ENCODE data around the gene LRIG2.

Gene LRIG2

DNA sequence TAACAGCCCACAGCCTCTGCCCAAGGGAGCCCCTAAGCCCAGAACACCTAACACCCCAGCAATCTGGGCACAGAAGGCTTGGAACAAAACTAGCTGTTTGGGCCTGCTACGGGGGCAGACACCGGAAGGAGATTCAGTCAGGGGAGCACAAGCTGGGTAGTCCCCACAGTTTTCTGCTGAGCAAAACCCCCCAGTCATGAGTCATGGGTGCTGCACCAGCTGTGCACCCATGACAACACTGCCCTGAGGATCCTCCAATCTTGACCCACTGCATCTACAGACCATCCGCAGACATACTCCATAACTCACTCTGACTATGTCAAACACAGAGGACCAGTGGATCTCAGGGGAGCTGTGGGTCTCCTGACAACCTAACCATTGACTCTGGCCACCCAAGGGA lies 105.1 kb downstream of the LRIG2 start:
- Histone ChIP-seq H4K20me1 (ENCODE audit: low read depth, low read length) (no peaks in the 10 kb centered on the region), H3K27ac (ENCODE audit: low read depth, low read length) (no peak overlapping the region), H2AFZ (ENCODE audit: low read depth, low read length, severe bottlenecking) (no peak overlapping the region), H3K79me2 (ENCODE audit: insufficient read depth, low read length) (no peaks in the 10 kb centered on the region), H3K9me3 (ENCODE audit: insufficient read depth, low read length) (no peaks in the 10 kb centered on the region), H3K4me3 (ENCODE audit: insufficient read depth, low read length, poor library complexity, severe bottlenecking) (no peak overlapping the region), H3K9ac (ENCODE audit: low read length) (no peak overlapping the region), H3K9me2 (replicated peaks; ENCODE audit: insufficient read depth, low read length) (no peaks in the 10 kb centered on the region), H3K27me3 (ENCODE audit: low read length) (no peaks in the 10 kb centered on the region), H3K4me2 (ENCODE audit: low read depth, low read length, poor library complexity, severe bottlenecking) (no peak overlapping the region), H3F3A (ENCODE audit: insufficient read depth) (no peaks in the 10 kb centered on the region), H3K36me3 (ENCODE audit: low read length) (no peaks in the 10 kb centered on the region)
- TF ChIP-seq CTCF (IDR thresholded peaks at IDR 0.05; ENCODE audit: insufficient read depth, low read length, poor library complexity, severe bottlenecking) (no peak), EZH2phosphoT487 (conservative IDR thresholded peaks at IDR 0.05; ENCODE audit: low read length) (no peak)

DNA sequence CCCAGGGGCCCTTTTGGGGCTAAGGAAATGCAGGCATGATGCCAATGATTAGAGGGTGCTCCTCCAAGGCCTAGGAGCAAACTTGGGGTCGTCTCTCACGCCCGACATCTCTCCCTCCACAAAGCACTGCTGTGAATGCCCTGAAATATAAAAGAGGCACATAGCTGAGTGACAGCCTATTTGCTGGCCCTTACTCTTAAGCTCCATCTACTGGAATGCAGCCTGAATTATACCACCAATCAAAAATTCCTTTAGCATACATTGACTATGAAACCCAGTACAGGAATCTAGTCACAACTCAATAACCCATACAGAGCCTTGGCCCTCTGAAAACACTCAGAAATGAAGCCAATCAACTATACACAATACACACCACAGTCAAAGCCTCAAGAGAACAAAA lies 105.5 kb downstream of the LRIG2 start:
- H3K9ac ChIP-seq (ENCODE audit: low read length), result no peak overlapping the region
- no peaks in the 10 kb centered on the region for H3K79me2 ChIP-seq (ENCODE audit: insufficient read depth, low read length)
- H3K9me3 ChIP-seq (ENCODE audit: insufficient read depth, low read length), result no peaks in the 10 kb centered on the region
- no peaks in the 10 kb centered on the region for H3K9me2 ChIP-seq (replicated peaks; ENCODE audit: insufficient read depth, low read length)
- no peaks in the 10 kb centered on the region for H3K27me3 ChIP-seq (ENCODE audit: low read length)
- no peaks in the 10 kb centered on the region for H3K36me3 ChIP-seq (ENCODE audit: low read length)
- TF ChIP-seq CTCF (IDR thresholded peaks at IDR 0.05; ENCODE audit: insufficient read depth, low read length, poor library complexity, severe bottlenecking) (no peak), EZH2phosphoT487 (conservative IDR thresholded peaks at IDR 0.05; ENCODE audit: low read length) (no peak)
- H4K20me1 ChIP-seq (ENCODE audit: low read depth, low read length), result no peaks in the 10 kb centered on the region
- H3K4me3 ChIP-seq (ENCODE audit: insufficient read depth, low read length, poor library complexity, severe bottlenecking), result no peak overlapping the region
- no peak overlapping the region for H3K4me2 ChIP-seq (ENCODE audit: low read depth, low read length, poor library complexity, severe bottlenecking)
- no peak overlapping the region for H3K27ac ChIP-seq (ENCODE audit: low read depth, low read length)
- H3F3A ChIP-seq (ENCODE audit: insufficient read depth), result no peaks in the 10 kb centered on the region
- no peak overlapping the region for H2AFZ ChIP-seq (ENCODE audit: low read depth, low read length, severe bottlenecking)
